Measurements from ENCODE around the gene TYMP. TPM values are rescaled to one million over a fixed set of nuclear protein-coding genes. Genes with fewer than 3 reads are reported as not detected.

The TYMP gene
- total RNA-seq, 4 donors from 2014 or later = 27.4 to 79.2 (median 35.9) TPM

- 93% methylated on average over 11 of the region's 11 CpGs for WGBS
- H3K27me3 ChIP-seq = no peaks in the 10 kb centered on the region
- H3K9me3 ChIP-seq = no peaks in the 10 kb centered on the region
- no peak overlapping the region for H3K4me3 ChIP-seq
- TF ChIP-seq EP300 (IDR thresholded peaks at IDR 0.05) (no peak), POLR2AphosphoS5 (IDR thresholded peaks at IDR 0.05) (no peak), POLR2A (IDR thresholded peaks at IDR 0.05; ENCODE audit: low read depth) (no peak)
- TF ChIP-seq, protein P1, sequence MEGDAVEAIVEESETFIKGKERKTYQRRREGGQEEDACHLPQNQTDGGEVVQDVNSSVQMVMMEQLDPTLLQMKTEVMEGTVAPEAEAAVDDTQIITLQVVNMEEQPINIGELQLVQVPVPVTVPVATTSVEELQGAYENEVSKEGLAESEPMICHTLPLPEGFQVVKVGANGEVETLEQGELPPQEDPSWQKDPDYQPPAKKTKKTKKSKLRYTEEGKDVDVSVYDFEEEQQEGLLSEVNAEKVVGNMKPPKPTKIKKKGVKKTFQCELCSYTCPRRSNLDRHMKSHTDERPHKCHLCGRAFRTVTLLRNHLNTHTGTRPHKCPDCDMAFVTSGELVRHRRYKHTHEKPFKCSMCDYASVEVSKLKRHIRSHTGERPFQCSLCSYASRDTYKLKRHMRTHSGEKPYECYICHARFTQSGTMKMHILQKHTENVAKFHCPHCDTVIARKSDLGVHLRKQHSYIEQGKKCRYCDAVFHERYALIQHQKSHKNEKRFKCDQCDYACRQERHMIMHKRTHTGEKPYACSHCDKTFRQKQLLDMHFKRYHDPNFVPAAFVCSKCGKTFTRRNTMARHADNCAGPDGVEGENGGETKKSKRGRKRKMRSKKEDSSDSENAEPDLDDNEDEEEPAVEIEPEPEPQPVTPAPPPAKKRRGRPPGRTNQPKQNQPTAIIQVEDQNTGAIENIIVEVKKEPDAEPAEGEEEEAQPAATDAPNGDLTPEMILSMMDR (IDR thresholded peaks at IDR 0.05) = no peak
- no peak overlapping the region for H3K27ac ChIP-seq (replicated peaks in 1 of 4)
- intact Hi-C loops (cut with DNase I) = no loop called here
- DNase-seq (ENCODE audit: extremely low spot score) = no peak
- peaks cover 9 to 16% (median 15%) of the 10 kb centered on the region in 4 donors for H3K4me1 ChIP-seq
- peaks cover 7 to 19% (median 13%) of the 10 kb centered on the region in 4 donors for H3K36me3 ChIP-seq
These were observed 34.5 kb upstream of the TYMP start for GRCh38 chr22:50564289-50564688.

DNA sequence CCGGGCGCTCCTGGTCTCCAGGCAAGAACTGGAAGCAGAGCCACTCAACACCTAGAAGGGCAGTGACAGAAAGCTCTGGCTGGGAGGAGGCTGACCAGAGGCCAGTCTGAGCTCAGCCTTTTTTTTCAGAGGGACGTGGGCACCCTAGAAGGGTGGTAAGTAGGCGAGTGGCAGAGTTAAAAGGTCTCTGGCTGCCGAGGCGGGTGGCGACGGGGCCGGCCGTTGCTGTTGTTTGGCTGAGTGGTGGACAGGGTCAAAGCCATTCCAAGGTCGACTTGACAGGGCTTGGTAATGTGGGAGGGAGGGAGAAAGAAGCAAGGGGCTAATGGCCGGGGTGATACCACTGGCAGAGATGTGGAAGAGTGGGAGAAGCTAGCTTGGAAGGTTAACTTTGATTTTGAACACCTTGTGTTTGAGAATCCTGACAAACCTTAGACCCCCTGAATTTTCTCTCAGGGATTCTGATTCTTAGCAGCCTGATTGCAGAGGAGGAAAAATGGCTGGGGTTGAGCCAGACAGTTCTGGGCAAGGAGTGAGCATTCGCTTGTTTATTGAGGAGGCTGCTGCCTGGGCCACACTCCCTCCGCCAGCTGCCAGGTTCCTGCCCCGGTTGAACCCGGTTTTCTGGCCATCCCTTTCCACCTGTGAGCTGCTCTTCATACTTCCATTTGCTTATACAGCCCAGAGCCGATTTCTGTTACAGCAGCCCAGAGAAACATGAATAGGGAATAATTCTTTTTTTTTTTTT is 33.8 kb upstream of the TYMP start:
- TF ChIP-seq POLR2A (IDR thresholded peaks at IDR 0.05; ENCODE audit: low read depth) = no peak
- TF ChIP-seq, protein P1 (IDR thresholded peaks at IDR 0.05) = no peak
- TF ChIP-seq EP300 (IDR thresholded peaks at IDR 0.05) = no peak
- no peak for TF ChIP-seq POLR2AphosphoS5 (IDR thresholded peaks at IDR 0.05)
- Histone ChIP-seq H3K27ac (replicated peaks in 1 of 4) (peak overlapping the region; percentile 64 to 65 (median 64)), H3K27me3 (no peaks in the 10 kb centered on the region), H3K36me3 (peaks cover 4 to 12% (median 6%) of the 10 kb centered on the region in 4 donors), H3K4me3 (peak overlapping the region; percentile 57 to 62 (median 60)), H3K9me3 (no peaks in the 10 kb centered on the region), H3K4me1 (peaks cover 9 to 16% (median 15%) of the 10 kb centered on the region in 4 donors)
- DNase-seq (ENCODE audit: extremely low spot score) = no peak
- intact Hi-C loops (cut with DNase I) = no loop called here
- 23% methylated on average over 16 of the region's 17 CpGs for WGBS

GRCh38 chr22:50562523-50563412 is 33.0 kb upstream of the TYMP start, which contains the start of gene SYCE3:
Gene SYCE3, minus strand, starts transcription at chr22:50562919. Its CDS starts 6,514 bp downstream, at chr22:50556405.
- H3K27ac ChIP-seq (replicated peaks in 1 of 4) = peak within 1 kb of the TSS; percentile 64 to 65 (median 64)
- peaks cover 9 to 16% (median 15%) of the 10 kb centered on the region in 4 donors for H3K4me1 ChIP-seq
- peaks cover 0 to 6% (median 0%) of the 10 kb centered on the region in 4 donors for H3K36me3 ChIP-seq
- TF ChIP-seq POLR2A (IDR thresholded peaks at IDR 0.05; ENCODE audit: low read depth) = no peak
- TF ChIP-seq, protein P1 (IDR thresholded peaks at IDR 0.05) = peak; percentile 89 to 100 (median 95)
- no peak for TF ChIP-seq EP300 (IDR thresholded peaks at IDR 0.05)
- peak; percentile 87 to 91 for TF ChIP-seq POLR2AphosphoS5 (IDR thresholded peaks at IDR 0.05)
- H3K9me3 ChIP-seq = no peaks in the 10 kb centered on the region
- intact Hi-C loops (cut with DNase I) = no loop called here
- WGBS = 12% methylated on average over 19 of the region's 61 CpGs
- H3K4me3 ChIP-seq = peak within 1 kb of the TSS; percentile 57 to 62 (median 60)
- H3K27me3 ChIP-seq = peaks cover 0 to 3% (median 0%) of the 10 kb centered on the region in 4 donors
- DNase-seq (ENCODE audit: extremely low spot score) = peak; percentile 98

DNA sequence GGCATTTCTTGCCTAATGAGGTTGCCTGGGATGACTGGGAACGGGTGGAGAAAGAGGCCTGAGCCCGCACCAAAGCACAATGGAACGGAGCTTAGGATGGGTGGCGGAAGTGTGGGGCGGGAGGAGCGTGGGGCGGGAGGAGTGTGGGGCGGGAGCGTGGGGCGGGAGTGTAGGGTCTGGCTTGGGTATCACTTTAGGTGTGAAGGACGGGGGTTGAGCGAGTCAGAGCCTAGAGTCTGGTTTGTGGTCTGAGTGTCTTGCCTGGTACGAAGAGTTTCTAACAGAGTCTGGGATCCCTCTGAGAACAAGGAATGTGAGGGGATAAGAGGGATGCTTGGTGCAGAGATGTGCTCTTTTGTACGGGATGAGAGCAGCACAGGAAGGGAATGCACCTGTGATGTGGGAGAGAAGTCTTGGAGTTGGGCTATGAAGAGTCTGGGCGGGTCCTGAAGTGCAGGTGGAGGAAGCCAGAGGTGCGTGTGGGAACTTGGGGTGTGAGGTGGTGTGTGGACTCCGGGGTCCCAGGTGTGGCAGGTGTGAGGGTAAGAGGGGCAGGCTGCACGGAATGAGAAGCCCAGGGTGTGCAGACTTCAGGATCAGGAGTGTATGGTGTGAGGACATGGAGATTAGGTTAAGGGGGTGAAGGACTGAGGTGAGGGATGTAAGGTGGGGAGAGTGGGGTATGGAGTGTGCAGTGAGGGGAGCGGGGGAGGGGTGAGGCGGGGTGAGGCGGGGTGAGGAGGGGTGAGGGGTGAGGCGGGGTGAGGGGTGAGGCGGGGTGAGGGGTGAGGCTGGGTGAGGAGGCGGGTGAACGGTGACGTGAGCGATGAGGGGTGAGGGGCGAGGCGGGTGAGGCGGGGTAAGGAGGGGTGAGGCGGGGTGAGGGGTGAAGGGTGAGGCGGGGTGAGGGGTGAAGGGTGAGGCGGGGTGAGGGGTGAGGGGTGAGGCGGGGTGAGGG is 31.9 kb upstream of the TYMP start:
- H3K9me3 ChIP-seq = no peaks in the 10 kb centered on the region
- no peak for DNase-seq (ENCODE audit: extremely low spot score)
- intact Hi-C loops (cut with DNase I) = no loop called here
- 67% methylated on average over 19 of the region's 34 CpGs for WGBS
- no peak overlapping the region for H3K27ac ChIP-seq (replicated peaks in 1 of 4)
- no peak overlapping the region for H3K4me3 ChIP-seq
- no peaks in the 10 kb centered on the region for H3K36me3 ChIP-seq
- no peak for TF ChIP-seq POLR2AphosphoS5 (IDR thresholded peaks at IDR 0.05)
- TF ChIP-seq EP300 (IDR thresholded peaks at IDR 0.05) = no peak
- TF ChIP-seq POLR2A (IDR thresholded peaks at IDR 0.05; ENCODE audit: low read depth) = no peak
- TF ChIP-seq, protein P1 (IDR thresholded peaks at IDR 0.05) = no peak
- peaks cover 9 to 16% (median 15%) of the 10 kb centered on the region in 4 donors for H3K4me1 ChIP-seq
- H3K27me3 ChIP-seq = peaks cover 0 to 3% (median 0%) of the 10 kb centered on the region in 4 donors
